ENCODE data around the gene SVBP. TPM values are rescaled to one million over a fixed set of nuclear protein-coding genes. Genes with fewer than 3 reads are reported as not detected.

Gene SVBP
- polyA plus RNA-seq, 1 donor = 39.1 TPM

GRCh38 chr1:42766741-42767509 is 50.3 kb downstream of the SVBP start, which contains the start of the genes C1orf50 and P3H1:
TSS of gene C1orf50 (plus strand) at chr1:42767249. CDS start at chr1:42767312, 63 bp downstream.
TSS of gene P3H1 (minus strand) at chr1:42767028. CDS start at chr1:42766971, 57 bp downstream.
- WGBS (ENCODE audit: insufficient coverage, low lambda C conversion rate) = no CpG with 5 or more reads among the region's 82 CpGs
- Histone ChIP-seq H3K36me3 (ENCODE audit: control insufficient read depth, insufficient read depth, low read length) (no peaks in the 10 kb centered on the region), H3K27me3 (ENCODE audit: control insufficient read depth, insufficient read depth, low read length) (no peaks in the 10 kb centered on the region), H3K9me3 (ENCODE audit: control insufficient read depth, low read depth, low read length) (no peaks in the 10 kb centered on the region), H3K4me3 (ENCODE audit: low read length) (peak within 1 kb of the TSS; percentile 86), H3K4me1 (ENCODE audit: control insufficient read depth, insufficient read depth, low read length) (peaks cover 6% of the 10 kb centered on the region), H3K27ac (ENCODE audit: low read length) (peak within 1 kb of the TSS; percentile 92)
- DNase-seq = peak; percentile 99 to 100

- Histone ChIP-seq H3K27me3 (ENCODE audit: control insufficient read depth, insufficient read depth, low read length) (no peaks in the 10 kb centered on the region), H3K4me3 (ENCODE audit: low read length) (peak overlapping the region; percentile 86), H3K36me3 (ENCODE audit: control insufficient read depth, insufficient read depth, low read length) (no peaks in the 10 kb centered on the region), H3K4me1 (ENCODE audit: control insufficient read depth, insufficient read depth, low read length) (peaks cover 6% of the 10 kb centered on the region), H3K9me3 (ENCODE audit: control insufficient read depth, low read depth, low read length) (no peaks in the 10 kb centered on the region), H3K27ac (ENCODE audit: low read length) (peak overlapping the region; percentile 54)
- no CpG with 5 or more reads among the region's 44 CpGs for WGBS (ENCODE audit: insufficient coverage, low lambda C conversion rate)
- peak; percentile 42 to 55 for DNase-seq
Measured at GRCh38 chr1:42765832-42766740, 51.1 kb downstream of the SVBP start.

GRCh38 chr1:42765269-42765668 is 51.9 kb downstream of the SVBP start:
- H3K36me3 ChIP-seq (ENCODE audit: control insufficient read depth, insufficient read depth, low read length) = no peaks in the 10 kb centered on the region
- H3K27me3 ChIP-seq (ENCODE audit: control insufficient read depth, insufficient read depth, low read length) = no peaks in the 10 kb centered on the region
- peaks cover 6% of the 10 kb centered on the region for H3K4me1 ChIP-seq (ENCODE audit: control insufficient read depth, insufficient read depth, low read length)
- H3K4me3 ChIP-seq (ENCODE audit: low read length) = peak overlapping the region; percentile 86
- no peak for DNase-seq
- WGBS (ENCODE audit: insufficient coverage, low lambda C conversion rate) = no CpG with 5 or more reads among the region's 7 CpGs
- no peaks in the 10 kb centered on the region for H3K9me3 ChIP-seq (ENCODE audit: control insufficient read depth, low read depth, low read length)
- no peak overlapping the region for H3K27ac ChIP-seq (ENCODE audit: low read length)

GRCh38 chr1:42762269-42762668 is 54.9 kb downstream of the SVBP start:
- peaks cover 16% of the 10 kb centered on the region for H3K36me3 ChIP-seq (ENCODE audit: control insufficient read depth, insufficient read depth, low read length)
- H3K27me3 ChIP-seq (ENCODE audit: control insufficient read depth, insufficient read depth, low read length) = no peaks in the 10 kb centered on the region
- no peaks in the 10 kb centered on the region for H3K9me3 ChIP-seq (ENCODE audit: control insufficient read depth, low read depth, low read length)
- WGBS (ENCODE audit: insufficient coverage, low lambda C conversion rate) = no CpG with 5 or more reads among the region's 5 CpGs
- H3K27ac ChIP-seq (ENCODE audit: low read length) = no peak overlapping the region
- H3K4me3 ChIP-seq (ENCODE audit: low read length) = no peak overlapping the region
- no peaks in the 10 kb centered on the region for H3K4me1 ChIP-seq (ENCODE audit: control insufficient read depth, insufficient read depth, low read length)
- no peak for DNase-seq

GRCh38 chr1:42761567-42761966 is 55.6 kb downstream of the SVBP start:
- WGBS (ENCODE audit: insufficient coverage, low lambda C conversion rate) = 100% methylated on average over 1 of the region's 4 CpGs
- Histone ChIP-seq H3K27ac (ENCODE audit: low read length) (no peak overlapping the region), H3K36me3 (ENCODE audit: control insufficient read depth, insufficient read depth, low read length) (peaks cover 17% of the 10 kb centered on the region), H3K27me3 (ENCODE audit: control insufficient read depth, insufficient read depth, low read length) (no peaks in the 10 kb centered on the region), H3K4me3 (ENCODE audit: low read length) (no peak overlapping the region), H3K4me1 (ENCODE audit: control insufficient read depth, insufficient read depth, low read length) (no peaks in the 10 kb centered on the region), H3K9me3 (ENCODE audit: control insufficient read depth, low read depth, low read length) (no peaks in the 10 kb centered on the region)
- DNase-seq = no peak

- Histone ChIP-seq H3K4me3 (ENCODE audit: low read length) (no peak overlapping the region), H3K27me3 (ENCODE audit: control insufficient read depth, insufficient read depth, low read length) (no peaks in the 10 kb centered on the region), H3K36me3 (ENCODE audit: control insufficient read depth, insufficient read depth, low read length) (peaks cover 38% of the 10 kb centered on the region), H3K4me1 (ENCODE audit: control insufficient read depth, insufficient read depth, low read length) (no peaks in the 10 kb centered on the region), H3K27ac (ENCODE audit: low read length) (no peak overlapping the region), H3K9me3 (ENCODE audit: control insufficient read depth, low read depth, low read length) (no peaks in the 10 kb centered on the region)
- DNase-seq = no peak
- WGBS (ENCODE audit: insufficient coverage, low lambda C conversion rate) = 80% methylated on average over 1 of the region's 9 CpGs
Measured at GRCh38 chr1:42759114-42759513, 58.1 kb downstream of the SVBP start.

GRCh38 chr1:42758641-42759040 is 58.6 kb downstream of the SVBP start:
- no peaks in the 10 kb centered on the region for H3K27me3 ChIP-seq (ENCODE audit: control insufficient read depth, insufficient read depth, low read length)
- H3K4me3 ChIP-seq (ENCODE audit: low read length) = no peak overlapping the region
- WGBS (ENCODE audit: insufficient coverage, low lambda C conversion rate) = no CpG with 5 or more reads among the region's 3 CpGs
- H3K9me3 ChIP-seq (ENCODE audit: control insufficient read depth, low read depth, low read length) = no peaks in the 10 kb centered on the region
- no peaks in the 10 kb centered on the region for H3K4me1 ChIP-seq (ENCODE audit: control insufficient read depth, insufficient read depth, low read length)
- no peak for DNase-seq
- peaks cover 42% of the 10 kb centered on the region for H3K36me3 ChIP-seq (ENCODE audit: control insufficient read depth, insufficient read depth, low read length)
- no peak overlapping the region for H3K27ac ChIP-seq (ENCODE audit: low read length)

- Histone ChIP-seq H3K27me3 (ENCODE audit: control insufficient read depth, insufficient read depth, low read length) (no peaks in the 10 kb centered on the region), H3K27ac (ENCODE audit: low read length) (no peak overlapping the region), H3K4me1 (ENCODE audit: control insufficient read depth, insufficient read depth, low read length) (no peaks in the 10 kb centered on the region), H3K9me3 (ENCODE audit: control insufficient read depth, low read depth, low read length) (no peaks in the 10 kb centered on the region), H3K4me3 (ENCODE audit: low read length) (no peak overlapping the region), H3K36me3 (ENCODE audit: control insufficient read depth, insufficient read depth, low read length) (peaks cover 44% of the 10 kb centered on the region)
- no peak for DNase-seq
Measured at GRCh38 chr1:42757892-42758275, 59.3 kb downstream of the SVBP start.
